IPS DF 6.9 (cell line): Measurements from ENCODE around the gene ETV3L.

Source experiments
- DNase-seq: peaks from one replicate; pipeline ENCODE4 v3.0.0-alpha.2; 2013; ENCODE audit warnings: low read depth, low spot score
- H3K27ac ChIP-seq: one replicate; pipeline ENCODE4 v1.5.1; 2013; ENCODE audit warnings: low read length, control low read depth
- H3K27me3 ChIP-seq: 2 replicates; pipeline ENCODE4 v1.6.1; 2013; ENCODE audit warnings: mild to moderate bottlenecking, low read length; ENCODE audit not compliant: control insufficient read depth, insufficient read depth
- H3K36me3 ChIP-seq: 2 replicates; pipeline ENCODE4 v1.6.1; 2013; ENCODE audit warnings: low read length; ENCODE audit not compliant: control insufficient read depth, insufficient read depth
- H3K4me1 ChIP-seq: 2 replicates; pipeline ENCODE4 v1.6.1; 2013; ENCODE audit warnings: low read length; ENCODE audit not compliant: control insufficient read depth, insufficient read depth
- H3K4me3 ChIP-seq: 2 replicates; pipeline ENCODE4 v1.5.1; 2013; ENCODE audit warnings: mild to moderate bottlenecking, low read length
- H3K9me3 ChIP-seq: 2 replicates; pipeline ENCODE4 v1.6.1; 2013; ENCODE audit warnings: low read length, inconsistent platforms; ENCODE audit not compliant: control insufficient read depth, insufficient read depth
- WGBS: extraction: QIAGEN DNeasy Blood & Tissue Kit; methylation state at CpG from one replicate; pipeline ENCODE4 v1.1.7; 2013; ENCODE audit warnings: mixed read lengths, missing lambda C conversion rate; ENCODE audit not compliant: insufficient read length, insufficient coverage; 5-methylcytosine and 5-hydroxymethylcytosine counted together

Gene ETV3L

GRCh38 chr1:157139052-157139715, 39.6 kb upstream of the ETV3L start:
- no peaks in the 10 kb centered on the region; the same call in 1 of the 2 replicates for H3K4me1 ChIP-seq
- peak overlapping the region; percentile 67; the same call in 1 of the 2 replicates for H3K4me3 ChIP-seq
- no peak for DNase-seq
- 100% methylated on average over 2 of the region's 9 CpGs for WGBS
- H3K36me3 ChIP-seq = peaks cover 12% of the 10 kb centered on the region; the same call in 1 of the 2 replicates
- H3K27me3 ChIP-seq = no peaks in the 10 kb centered on the region
- H3K27ac ChIP-seq = no peak overlapping the region
- H3K9me3 ChIP-seq = no peaks in the 10 kb centered on the region

- no peaks in the 10 kb centered on the region; the same call in 1 of the 2 replicates for H3K4me1 ChIP-seq
- H3K4me3 ChIP-seq = peak within 1 kb of the TSS; percentile 67
- no CpG with 5 or more reads among the region's 85 CpGs for WGBS
- no peaks in the 10 kb centered on the region for H3K9me3 ChIP-seq
- peak; percentile 66 for DNase-seq
- no peak within 1 kb of the TSS for H3K27ac ChIP-seq
- H3K27me3 ChIP-seq = no peaks in the 10 kb centered on the region
- H3K36me3 ChIP-seq = peaks cover 14% of the 10 kb centered on the region; the same call in 1 of the 2 replicates
These were observed 38.8 kb upstream of the ETV3L start, which contains the start of gene ETV3 for GRCh38 chr1:157138220-157139051. Gene ETV3, minus strand, starts transcription at chr1:157138395. Its CDS starts 2,043 bp downstream, at chr1:157136352.

GRCh38 chr1:157137408-157138219, 38.0 kb upstream of the ETV3L start:
- no peaks in the 10 kb centered on the region for H3K27me3 ChIP-seq
- H3K36me3 ChIP-seq = peaks cover 14% of the 10 kb centered on the region; the same call in 1 of the 2 replicates
- no CpG with 5 or more reads among the region's 36 CpGs for WGBS
- no peaks in the 10 kb centered on the region for H3K9me3 ChIP-seq
- no peak for DNase-seq
- H3K4me1 ChIP-seq = no peaks in the 10 kb centered on the region; the same call in 1 of the 2 replicates
- H3K27ac ChIP-seq = no peak overlapping the region
- peak overlapping the region; percentile 67 for H3K4me3 ChIP-seq

GRCh38 chr1:157137046-157137407, 37.4 kb upstream of the ETV3L start:
- WGBS = no CpG with 5 or more reads among the region's 4 CpGs
- Histone ChIP-seq H3K4me3 (peak overlapping the region; percentile 67; the same call in 1 of the 2 replicates), H3K4me1 (no peaks in the 10 kb centered on the region; the same call in 1 of the 2 replicates), H3K36me3 (peaks cover 14% of the 10 kb centered on the region; the same call in 1 of the 2 replicates), H3K27ac (no peak overlapping the region), H3K27me3 (no peaks in the 10 kb centered on the region), H3K9me3 (no peaks in the 10 kb centered on the region)
- no peak for DNase-seq

- WGBS = no CpG with 5 or more reads among the region's 4 CpGs
- H3K9me3 ChIP-seq = no peaks in the 10 kb centered on the region
- peaks cover 14% of the 10 kb centered on the region; the same call in 1 of the 2 replicates for H3K36me3 ChIP-seq
- no peaks in the 10 kb centered on the region for H3K27me3 ChIP-seq
- no peaks in the 10 kb centered on the region; the same call in 1 of the 2 replicates for H3K4me1 ChIP-seq
- no peak for DNase-seq
- no peak overlapping the region for H3K27ac ChIP-seq
- no peak overlapping the region for H3K4me3 ChIP-seq
These were observed 36.5 kb upstream of the ETV3L start for GRCh38 chr1:157136133-157136532.

- Histone ChIP-seq H3K9me3 (no peaks in the 10 kb centered on the region), H3K27ac (no peak overlapping the region), H3K4me3 (no peak overlapping the region), H3K27me3 (no peaks in the 10 kb centered on the region), H3K36me3 (peaks cover 14% of the 10 kb centered on the region; the same call in 1 of the 2 replicates), H3K4me1 (no peaks in the 10 kb centered on the region; the same call in 1 of the 2 replicates)
- no CpG with 5 or more reads among the region's 1 CpG for WGBS
- no peak for DNase-seq
These were observed 36.0 kb upstream of the ETV3L start for GRCh38 chr1:157135646-157136045.

- no peak overlapping the region for H3K4me3 ChIP-seq
- DNase-seq = no peak
- WGBS = no CpG with 5 or more reads among the region's 2 CpGs
- no peaks in the 10 kb centered on the region for H3K27me3 ChIP-seq
- no peaks in the 10 kb centered on the region for H3K9me3 ChIP-seq
- no peak overlapping the region for H3K27ac ChIP-seq
- no peaks in the 10 kb centered on the region; the same call in 1 of the 2 replicates for H3K4me1 ChIP-seq
- peaks cover 14% of the 10 kb centered on the region; the same call in 1 of the 2 replicates for H3K36me3 ChIP-seq
These were observed 35.5 kb upstream of the ETV3L start for GRCh38 chr1:157135070-157135469.

- 100% methylated on average over 3 of the region's 4 CpGs for WGBS
- no peak overlapping the region for H3K4me3 ChIP-seq
- no peaks in the 10 kb centered on the region for H3K27me3 ChIP-seq
- no peaks in the 10 kb centered on the region for H3K4me1 ChIP-seq
- H3K9me3 ChIP-seq = no peaks in the 10 kb centered on the region
- peaks cover 14% of the 10 kb centered on the region; the same call in 1 of the 2 replicates for H3K36me3 ChIP-seq
- DNase-seq = no peak
- no peak overlapping the region for H3K27ac ChIP-seq
These were observed 34.8 kb upstream of the ETV3L start for GRCh38 chr1:157134442-157134841.

- H3K4me3 ChIP-seq = no peak overlapping the region
- no CpG with 5 or more reads among the region's 2 CpGs for WGBS
- H3K27ac ChIP-seq = no peak overlapping the region
- no peak for DNase-seq
- H3K27me3 ChIP-seq = no peaks in the 10 kb centered on the region
- no peaks in the 10 kb centered on the region for H3K4me1 ChIP-seq
- peaks cover 14% of the 10 kb centered on the region; the same call in 1 of the 2 replicates for H3K36me3 ChIP-seq
- H3K9me3 ChIP-seq = no peaks in the 10 kb centered on the region
These were observed 33.8 kb upstream of the ETV3L start for GRCh38 chr1:157133426-157133825.
